Neural progenitor cell (in vitro differentiated cells): ENCODE results near the gene ARSB. TPM values are rescaled to one million over a fixed set of nuclear protein-coding genes. Genes with fewer than 3 reads are reported as not detected.

ENCODE experiments used
- DNase-seq: peaks from one replicate; pipeline ENCODE4 v3.0.0-alpha.2; 2016; ENCODE audit warnings: low spot score
- H2AFZ ChIP-seq: fragments of 200-600 bp; sonication (generic); replicated peaks from 2 replicates; pipeline ENCODE4 v1.6.1; 2016; ENCODE audit warnings: antibody characterized with exemption
- H3F3A ChIP-seq: fragments of 200-600 bp; sonication (generic); 2 replicates; pipeline ENCODE4 v1.6.1; 2016; ENCODE audit warnings: antibody characterized with exemption, low read depth
- H3K27ac ChIP-seq: fragments of 200-600 bp; sonication (generic); 2 replicates; pipeline ENCODE4 v1.5.1; 2016; ENCODE audit warnings: mild to moderate bottlenecking
- H3K27me3 ChIP-seq: fragments of 200-600 bp; sonication (generic); 2 replicates; pipeline ENCODE4 v1.6.1; 2016; ENCODE audit warnings: mild to moderate bottlenecking, moderate library complexity
- H3K36me3 ChIP-seq: fragments of 200-600 bp; sonication (generic); 2 replicates; pipeline ENCODE4 v1.5.1; 2016
- H3K4me1 ChIP-seq: fragments of 200-600 bp; sonication (generic); 2 replicates; pipeline ENCODE4 v1.6.1; 2016; ENCODE audit warnings: mixed run types
- H3K4me2 ChIP-seq: fragments of 200-600 bp; sonication (generic); 2 replicates; pipeline ENCODE4 v1.6.1; 2016
- H3K4me3 ChIP-seq: fragments of 200-600 bp; sonication (generic); 2 replicates; pipeline ENCODE4 v1.5.1; 2016
- H3K79me2 ChIP-seq: fragments of 200-600 bp; sonication (generic); 2 replicates; pipeline ENCODE4 v1.6.1; 2016; ENCODE audit warnings: low read depth
- H3K9ac ChIP-seq: fragments of 200-600 bp; sonication (generic); 2 replicates; pipeline ENCODE4 v1.6.1; 2016
- H3K9me3 ChIP-seq: fragments of 200-600 bp; sonication (generic); 2 replicates; pipeline ENCODE4 v1.5.1; 2016; ENCODE audit warnings: low read depth
- H4K20me1 ChIP-seq: fragments of 200-600 bp; sonication (generic); 2 replicates; pipeline ENCODE4 v1.6.1; 2016; ENCODE audit warnings: low read depth
- H3K27ac Mint-ChIP-seq: 3 replicates; pipeline ENCODE4 v1.8.0; 2021; ENCODE audit warnings: mixed read lengths
- H3K27me3 Mint-ChIP-seq: 2 replicates; pipeline ENCODE4 v1.8.0; 2022; ENCODE audit warnings: low read depth, mild to moderate bottlenecking, inconsistent platforms, moderate library complexity, mixed read lengths; ENCODE audit not compliant: insufficient read depth
- H3K36me3 Mint-ChIP-seq: 3 replicates; pipeline ENCODE4 v1.8.0; 2021; ENCODE audit warnings: mixed read lengths
- H3K4me1 Mint-ChIP-seq: 3 replicates; pipeline ENCODE4 v1.8.0; 2021; ENCODE audit warnings: mixed read lengths
- H3K4me3 Mint-ChIP-seq: 3 replicates; pipeline ENCODE4 v1.8.0; 2021; ENCODE audit warnings: mild to moderate bottlenecking, moderate library complexity, mixed read lengths
- H3K9me3 Mint-ChIP-seq: 3 replicates; pipeline ENCODE4 v1.8.0; 2020; ENCODE audit warnings: mixed read lengths
- CTCF ChIP-seq: fragments of 200-600 bp; sonication (generic); IDR thresholded peaks from 2 replicates; pipeline ENCODE4 v1.5.1; 2017; ENCODE audit warnings: antibody characterized with exemption, mild to moderate bottlenecking
- EZH2 ChIP-seq: fragments of 200-600 bp; sonication (generic); IDR thresholded peaks from 2 replicates; pipeline ENCODE4 v1.6.1; 2017; ENCODE audit warnings: antibody characterized with exemption, mild to moderate bottlenecking, moderate library complexity
- EZH2phosphoT487 ChIP-seq: fragments of 200-600 bp; sonication (generic); IDR thresholded peaks from 2 replicates; pipeline ENCODE4 v1.6.1; 2017; ENCODE audit warnings: antibody characterized with exemption
- total RNA-seq: library from RNA; depleted of rRNA; stranded (reverse); fragments of >200 nt; gene quantifications from 2 replicates; pipeline ENCODE4 v1.2.3, GENCODE V29; 2015; ENCODE audit warnings: low replicate concordance

ARSB gene
- total RNA-seq, 1 donor from 2014 or later: 15.3 TPM

- Histone ChIP-seq H3K27ac (no peak overlapping the region), H3K9me3 (no peaks in the 10 kb centered on the region), H2AFZ (no peak overlapping the region), H4K20me1 (no peaks in the 10 kb centered on the region), H3K4me3 (no peak overlapping the region), H3K36me3 (no peaks in the 10 kb centered on the region), H3K4me2 (no peak overlapping the region), H3F3A (no peaks in the 10 kb centered on the region), H3K4me1 (peaks cover 13% of the 10 kb centered on the region), H3K79me2 (no peaks in the 10 kb centered on the region), H3K27me3 (no peaks in the 10 kb centered on the region), H3K9ac (no peak overlapping the region)
- Mint-ChIP-seq H3K36me3 (peaks cover 6% of the 10 kb centered on the region), H3K9me3 (no peaks in the 10 kb centered on the region), H3K4me3 (no peak overlapping the region), H3K27ac (no peak overlapping the region), H3K4me1 (peaks cover 10% of the 10 kb centered on the region), H3K27me3 (no peaks in the 10 kb centered on the region)
- TF ChIP-seq CTCF (no peak), EZH2phosphoT487 (no peak), EZH2 (no peak)
- DNase-seq: no peak
These were observed 154.5 kb downstream of the ARSB start for GRCh38 chr5:78830528-78831046.

- Mint-ChIP-seq H3K36me3 (peaks cover 6% of the 10 kb centered on the region), H3K9me3 (no peaks in the 10 kb centered on the region), H3K27ac (no peak overlapping the region), H3K4me1 (peaks cover 7% of the 10 kb centered on the region), H3K27me3 (no peaks in the 10 kb centered on the region), H3K4me3 (no peak overlapping the region)
- H3K27ac ChIP-seq: no peak overlapping the region
- H3K9ac ChIP-seq: no peak overlapping the region
- H3F3A ChIP-seq: no peaks in the 10 kb centered on the region
- H3K4me2 ChIP-seq: no peak overlapping the region
- H3K9me3 ChIP-seq: no peaks in the 10 kb centered on the region
- H3K27me3 ChIP-seq: no peaks in the 10 kb centered on the region
- H3K36me3 ChIP-seq: no peaks in the 10 kb centered on the region
- peaks cover 13% of the 10 kb centered on the region for H3K4me1 ChIP-seq
- no peak overlapping the region for H2AFZ ChIP-seq
- no peak for TF ChIP-seq CTCF
- no peak for TF ChIP-seq EZH2
- H3K4me3 ChIP-seq: no peak overlapping the region
- no peaks in the 10 kb centered on the region for H3K79me2 ChIP-seq
- H4K20me1 ChIP-seq: no peaks in the 10 kb centered on the region
- DNase-seq: no peak
These were observed 155.1 kb downstream of the ARSB start for GRCh38 chr5:78829811-78830527.

- H3K4me1 ChIP-seq: peaks cover 13% of the 10 kb centered on the region
- Mint-ChIP-seq H3K9me3 (no peaks in the 10 kb centered on the region), H3K36me3 (peaks cover 6% of the 10 kb centered on the region), H3K27me3 (no peaks in the 10 kb centered on the region), H3K27ac (no peak overlapping the region), H3K4me1 (peaks cover 2% of the 10 kb centered on the region), H3K4me3 (no peak overlapping the region)
- no peak overlapping the region for H3K27ac ChIP-seq
- H3K9ac ChIP-seq: no peak overlapping the region
- no peaks in the 10 kb centered on the region for H3F3A ChIP-seq
- no peaks in the 10 kb centered on the region for H3K36me3 ChIP-seq
- no peak overlapping the region for H2AFZ ChIP-seq
- H3K27me3 ChIP-seq: no peaks in the 10 kb centered on the region
- H3K9me3 ChIP-seq: no peaks in the 10 kb centered on the region
- no peaks in the 10 kb centered on the region for H4K20me1 ChIP-seq
- H3K4me2 ChIP-seq: no peak overlapping the region
- H3K4me3 ChIP-seq: no peak overlapping the region
- no peak for DNase-seq
- H3K79me2 ChIP-seq: no peaks in the 10 kb centered on the region
- no peak for TF ChIP-seq CTCF
- TF ChIP-seq EZH2phosphoT487: no peak
- TF ChIP-seq EZH2: no peak
These were observed 157.4 kb downstream of the ARSB start for GRCh38 chr5:78827725-78828124.
